ENCODE results near the gene AGPAT4. TPM values are rescaled to one million over a fixed set of nuclear protein-coding genes. Genes with fewer than 3 reads are reported as not detected.

Gene AGPAT4
- total and polyA plus RNA-seq, 2 of the 4 experiments (the other 2 are of a cell fraction): 3.6 to 3.8 TPM

DNA sequence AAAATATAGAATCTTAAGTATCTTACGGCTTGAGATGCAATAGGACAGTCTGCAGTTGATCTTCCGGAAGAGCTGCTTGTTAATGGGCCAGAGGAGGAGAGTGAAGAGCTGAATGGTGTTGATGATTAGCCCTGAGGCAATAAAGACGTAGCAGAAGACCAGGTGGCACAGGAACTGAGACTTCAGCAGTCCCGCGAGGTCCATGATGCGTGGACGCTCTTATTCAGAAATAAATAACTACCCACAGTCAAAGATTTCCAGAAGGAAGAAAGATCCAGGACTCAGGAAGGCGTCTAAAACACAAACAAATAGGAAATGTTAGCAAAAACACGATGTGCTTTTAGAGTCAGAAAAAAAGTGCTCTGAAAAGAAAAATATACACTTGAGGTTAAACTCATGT is 41.9 kb downstream of the AGPAT4 start:
- Histone ChIP-seq H3K36me3 (ENCODE audit: control insufficient read depth, insufficient read depth, low read length) (no peaks in the 10 kb centered on the region), H2AFZ (replicated peaks; ENCODE audit: low read length, poor library complexity) (no peak overlapping the region), H4K91ac (ENCODE audit: insufficient read depth, low read depth, low read length) (no peak overlapping the region), H2AK9ac (replicated peaks; ENCODE audit: low read depth, low read length, poor library complexity) (no peak overlapping the region), H3K4ac (ENCODE audit: low read depth, low read length) (no peak overlapping the region), H3K9ac (ENCODE audit: low read depth, low read length) (no peak overlapping the region), H4K20me1 (ENCODE audit: insufficient read depth, low read length) (no peaks in the 10 kb centered on the region), H3K79me1 (ENCODE audit: low read depth in 1 of 2, low read length in 2 of 2) (peaks cover 4 to 26% of the 10 kb centered on the region in 2 experiments; a peak in 3 of 4 replicates), H2BK5ac (ENCODE audit: low read depth, low read length, poor library complexity, severe bottlenecking) (no peak overlapping the region), H2BK20ac (ENCODE audit: low read depth, low read length) (no peak overlapping the region), H3K27ac (ENCODE audit: insufficient read depth, low read length) (no peak overlapping the region), H3K23ac (ENCODE audit: low read depth, low read length) (no peak overlapping the region), H3K27me3 (ENCODE audit: control insufficient read depth, insufficient read depth, low read length) (no peaks in the 10 kb centered on the region), H4K8ac (ENCODE audit: low read depth in 2 of 2, low read length in 2 of 2) (no peak overlapping the region), H2BK120ac (ENCODE audit: low read depth, low read length) (no peak overlapping the region), H3K18ac (ENCODE audit: low read depth, low read length) (no peak overlapping the region), H2AK5ac (ENCODE audit: low read depth, low read length) (no peak overlapping the region), H3K9me1 (ENCODE audit: insufficient read depth, low read length) (peaks cover 24% of the 10 kb centered on the region), H3K4me2 (ENCODE audit: low read depth, low read length) (no peak overlapping the region), H2BK15ac (ENCODE audit: low read depth, low read length) (no peak overlapping the region), H3K9me3 (ENCODE audit: control insufficient read depth, insufficient read depth, low read length) (no peaks in the 10 kb centered on the region), H3K4me1 (ENCODE audit: control insufficient read depth, insufficient read depth, low read length) (peaks cover 26% of the 10 kb centered on the region), H3K14ac (replicated peaks; ENCODE audit: low read depth, low read length) (no peak overlapping the region), H4K5ac (ENCODE audit: low read depth, low read length) (no peak overlapping the region), H3K4me3 (ENCODE audit: insufficient read depth, low read depth, low read length) (no peak overlapping the region), H3K56ac (ENCODE audit: extremely low read depth, insufficient read depth, low read length) (no peak overlapping the region)
- no TSS peak for BruUV-seq (replicated peaks)
- POLR2A ChIA-PET (ENCODE audit: unreplicated experiment): no interaction called here
- intact Hi-C loops (cut with micrococcal nuclease): loop anchor here (10.0 kb wide), 1 partner anchor 197 kb away; no protein-coding TSS in a partner anchor
- no CpG with 5 or more reads among the region's 9 CpGs for WGBS, 2 experiments (ENCODE audit: extremely low coverage in 2 of 2, insufficient read length in 1 of 2)
- no peak for DNase-seq
- TF ChIP-seq, protein P1, sequence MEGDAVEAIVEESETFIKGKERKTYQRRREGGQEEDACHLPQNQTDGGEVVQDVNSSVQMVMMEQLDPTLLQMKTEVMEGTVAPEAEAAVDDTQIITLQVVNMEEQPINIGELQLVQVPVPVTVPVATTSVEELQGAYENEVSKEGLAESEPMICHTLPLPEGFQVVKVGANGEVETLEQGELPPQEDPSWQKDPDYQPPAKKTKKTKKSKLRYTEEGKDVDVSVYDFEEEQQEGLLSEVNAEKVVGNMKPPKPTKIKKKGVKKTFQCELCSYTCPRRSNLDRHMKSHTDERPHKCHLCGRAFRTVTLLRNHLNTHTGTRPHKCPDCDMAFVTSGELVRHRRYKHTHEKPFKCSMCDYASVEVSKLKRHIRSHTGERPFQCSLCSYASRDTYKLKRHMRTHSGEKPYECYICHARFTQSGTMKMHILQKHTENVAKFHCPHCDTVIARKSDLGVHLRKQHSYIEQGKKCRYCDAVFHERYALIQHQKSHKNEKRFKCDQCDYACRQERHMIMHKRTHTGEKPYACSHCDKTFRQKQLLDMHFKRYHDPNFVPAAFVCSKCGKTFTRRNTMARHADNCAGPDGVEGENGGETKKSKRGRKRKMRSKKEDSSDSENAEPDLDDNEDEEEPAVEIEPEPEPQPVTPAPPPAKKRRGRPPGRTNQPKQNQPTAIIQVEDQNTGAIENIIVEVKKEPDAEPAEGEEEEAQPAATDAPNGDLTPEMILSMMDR (conservative IDR thresholded peaks at IDR 0.05; ENCODE audit: low read depth, low read length): no peak
- TF ChIP-seq POLR2A (IDR thresholded peaks at IDR 0.05; ENCODE audit: low read depth, low read length) (no peak), BHLHE40 (IDR thresholded peaks at IDR 0.05; ENCODE audit: low read depth, low read length) (no peak), NFE2L2 (IDR thresholded peaks at IDR 0.05; ENCODE audit: low read depth, low read length) (no peak), RAD21 (IDR thresholded peaks at IDR 0.05; ENCODE audit: low read length) (no peak), FOS (IDR thresholded peaks at IDR 0.05; ENCODE audit: low read depth, low read length) (no peak), SMC3 (IDR thresholded peaks at IDR 0.05; ENCODE audit: low read depth, low read length) (no peak), MXI1 (IDR thresholded peaks at IDR 0.05; ENCODE audit: borderline replicate concordance, low read depth, low read length) (no peak), RFX5 (IDR thresholded peaks at IDR 0.05; ENCODE audit: low read depth, low read length) (no peak), MAFK (IDR thresholded peaks at IDR 0.05; ENCODE audit: low read depth, low read length) (no peak), CHD1 (IDR thresholded peaks at IDR 0.05; ENCODE audit: low read depth, low read length) (no peak), CEBPB (IDR thresholded peaks at IDR 0.05; ENCODE audit: low read depth, low read length) (no peak), MAZ (IDR thresholded peaks at IDR 0.05; ENCODE audit: borderline replicate concordance, low read depth, low read length) (no peak), RCOR1 (IDR thresholded peaks at IDR 0.05; ENCODE audit: insufficient replicate concordance, low read length) (no peak)
- TF ChIP-seq, protein P2, sequence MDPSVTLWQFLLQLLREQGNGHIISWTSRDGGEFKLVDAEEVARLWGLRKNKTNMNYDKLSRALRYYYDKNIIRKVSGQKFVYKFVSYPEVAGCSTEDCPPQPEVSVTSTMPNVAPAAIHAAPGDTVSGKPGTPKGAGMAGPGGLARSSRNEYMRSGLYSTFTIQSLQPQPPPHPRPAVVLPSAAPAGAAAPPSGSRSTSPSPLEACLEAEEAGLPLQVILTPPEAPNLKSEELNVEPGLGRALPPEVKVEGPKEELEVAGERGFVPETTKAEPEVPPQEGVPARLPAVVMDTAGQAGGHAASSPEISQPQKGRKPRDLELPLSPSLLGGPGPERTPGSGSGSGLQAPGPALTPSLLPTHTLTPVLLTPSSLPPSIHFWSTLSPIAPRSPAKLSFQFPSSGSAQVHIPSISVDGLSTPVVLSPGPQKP (IDR thresholded peaks at IDR 0.05; ENCODE audit: borderline replicate concordance, low read depth, low read length): no peak
- TF ChIP-seq, protein P3, sequence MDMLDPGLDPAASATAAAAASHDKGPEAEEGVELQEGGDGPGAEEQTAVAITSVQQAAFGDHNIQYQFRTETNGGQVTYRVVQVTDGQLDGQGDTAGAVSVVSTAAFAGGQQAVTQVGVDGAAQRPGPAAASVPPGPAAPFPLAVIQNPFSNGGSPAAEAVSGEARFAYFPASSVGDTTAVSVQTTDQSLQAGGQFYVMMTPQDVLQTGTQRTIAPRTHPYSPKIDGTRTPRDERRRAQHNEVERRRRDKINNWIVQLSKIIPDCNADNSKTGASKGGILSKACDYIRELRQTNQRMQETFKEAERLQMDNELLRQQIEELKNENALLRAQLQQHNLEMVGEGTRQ (IDR thresholded peaks at IDR 0.05; ENCODE audit: low read depth, low read length): no peak
- CTCF ChIA-PET: interaction anchor here (1.2 kb wide), 1 partner anchor 139 kb away, joined by 3 read pairs; no protein-coding TSS in a partner anchor
- no peak for ATAC-seq (ENCODE audit: low read depth)
- in situ Hi-C loops (cut with MboI; ENCODE audit: low sequenced_read_pairs): no loop called here
- dilution Hi-C loops (cut with HindIII; ENCODE audit: low sequenced_read_pairs, unreplicated experiment): no loop called here
